ENCODE results near the gene NPY4R2.
"Not testable (repeated sequence)": the region's sequence is repeated elsewhere in the genome, so short reads cannot be mapped to it uniquely, and the experiment has no call there.

The NPY4R2 gene

GRCh38 chr10:47928225-47928624, 9.8 kb downstream of the NPY4R2 start:
- in situ Hi-C loops (cut with MboI; ENCODE audit: low sequenced_read_pairs): not testable (repeated sequence)

DNA sequence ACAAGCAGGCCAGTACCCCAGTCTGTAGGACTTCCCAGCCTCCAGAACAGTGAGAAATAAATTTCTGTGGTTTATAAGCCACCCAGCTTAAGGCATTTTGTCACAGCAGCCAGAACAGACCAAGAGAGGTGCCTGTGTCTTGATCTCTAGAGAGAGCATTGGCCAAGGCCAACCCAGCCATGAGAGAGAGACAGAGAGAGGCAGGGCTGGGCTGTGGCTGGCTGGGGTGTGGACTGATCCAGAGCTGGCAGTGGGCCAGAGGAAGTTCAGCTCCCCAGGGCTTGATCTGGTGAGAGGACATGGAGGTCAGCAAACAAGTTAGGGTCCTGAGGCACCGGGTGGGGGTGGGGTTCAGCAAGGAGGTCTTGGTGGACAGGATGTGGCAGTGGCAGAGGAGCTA, 14.4 kb downstream of the NPY4R2 start:
- in situ Hi-C loops (cut with MboI; ENCODE audit: low sequenced_read_pairs): not testable (repeated sequence)

GRCh38 chr10:47933462-47933861, 15.0 kb downstream of the NPY4R2 start:
- in situ Hi-C loops (cut with MboI; ENCODE audit: low sequenced_read_pairs): not testable (repeated sequence)

DNA sequence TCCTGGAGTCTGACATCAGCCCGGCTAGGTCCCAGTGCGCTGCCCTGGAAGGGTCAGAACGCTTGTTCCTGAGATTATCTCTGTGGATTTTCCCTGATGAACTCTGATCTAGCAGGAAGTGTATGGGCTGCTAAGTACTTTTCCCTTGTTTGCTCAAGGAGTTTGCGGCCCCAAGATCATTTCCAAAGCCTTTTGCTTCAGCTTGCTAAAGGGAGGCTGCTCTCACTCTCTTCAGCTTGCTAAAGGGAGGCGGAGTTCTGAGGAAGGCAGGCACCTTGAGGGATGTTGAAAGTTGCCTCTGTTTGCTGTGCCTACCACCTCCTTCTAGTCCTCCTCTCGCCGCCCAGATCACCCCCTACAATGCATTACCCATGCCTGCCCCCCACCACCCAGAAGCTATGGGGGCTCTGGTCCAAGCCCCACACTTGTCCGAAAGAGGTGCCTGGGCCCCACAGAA, 18.3 kb downstream of the NPY4R2 start:
- in situ Hi-C loops (cut with MboI; ENCODE audit: low sequenced_read_pairs): not testable (repeated sequence)

DNA sequence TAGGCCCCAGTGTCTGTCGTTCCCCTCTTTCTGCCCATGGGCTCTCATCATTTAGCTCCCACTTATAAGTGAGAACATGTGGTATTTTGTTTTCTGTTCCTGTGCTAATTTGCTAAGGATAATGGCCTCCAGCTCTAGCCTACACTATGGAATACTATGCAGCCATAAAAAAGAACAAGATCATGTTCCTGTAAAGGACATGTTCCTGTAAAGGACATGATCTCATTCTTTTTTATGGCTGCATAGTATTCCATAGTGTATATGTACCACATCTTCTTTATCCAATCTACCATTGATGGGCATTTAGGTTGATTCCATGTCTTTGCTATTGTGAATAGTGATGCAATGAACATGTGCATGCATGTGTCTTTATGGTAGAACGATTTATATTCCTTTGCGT, 19.2 kb downstream of the NPY4R2 start:
- in situ Hi-C loops (cut with MboI; ENCODE audit: low sequenced_read_pairs): not testable (repeated sequence)

DNA sequence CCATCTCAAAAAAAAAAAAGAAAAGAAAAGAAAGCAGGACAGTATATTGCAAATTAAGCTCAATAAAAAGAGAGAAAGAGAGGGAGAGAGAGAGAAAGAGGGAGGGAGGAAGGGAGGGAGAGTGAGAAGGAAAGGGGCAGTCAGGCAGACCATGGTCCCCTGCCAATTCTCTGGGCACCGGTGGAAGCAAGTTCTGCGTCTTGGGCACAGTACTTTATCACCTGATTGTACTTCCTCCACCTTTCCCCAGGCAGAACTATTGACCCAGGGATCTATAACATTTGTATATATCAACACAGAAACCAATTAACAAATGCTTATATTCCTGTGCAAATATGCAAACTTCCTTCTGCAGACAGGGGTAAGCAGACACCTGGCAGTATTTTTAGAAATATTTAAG, 22.4 kb downstream of the NPY4R2 start:
- in situ Hi-C loops (cut with MboI; ENCODE audit: low sequenced_read_pairs): not testable (repeated sequence)

- in situ Hi-C loops (cut with MboI; ENCODE audit: low sequenced_read_pairs): not testable (repeated sequence)
Observed at GRCh38 chr10:47941379-47941778, 22.9 kb downstream of the NPY4R2 start.

DNA sequence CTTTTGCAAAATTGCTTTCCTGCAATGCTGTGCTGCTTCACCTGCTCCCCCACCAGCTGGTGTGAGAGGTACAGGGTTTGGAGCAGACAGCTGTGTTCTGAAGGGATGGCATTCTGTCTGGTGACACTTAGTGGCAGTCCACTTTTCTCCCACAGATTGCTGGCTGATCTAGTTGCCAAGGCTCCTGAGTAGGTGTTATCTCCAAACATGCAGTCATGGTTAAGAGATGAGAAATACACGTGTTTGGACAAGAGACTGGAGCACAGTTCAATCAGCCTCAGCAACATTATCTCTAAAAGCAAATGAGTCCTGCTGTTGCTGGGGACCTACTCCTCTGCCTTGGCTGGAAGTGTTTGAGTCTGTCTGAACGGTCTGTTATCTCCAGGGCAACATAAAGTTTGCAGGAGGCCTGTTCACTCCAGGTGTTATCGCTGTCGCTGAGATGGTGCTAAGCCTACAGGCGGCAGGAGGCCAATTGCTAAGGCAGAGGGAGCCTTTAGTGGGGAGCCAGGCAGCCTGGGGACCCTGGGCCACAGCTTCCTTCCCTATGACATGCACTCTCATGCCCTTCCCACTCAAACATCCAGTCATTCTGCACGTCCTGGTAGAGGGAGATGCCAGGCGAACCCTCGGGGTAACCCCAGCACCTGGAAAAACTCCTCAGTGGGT, 24.0 kb downstream of the NPY4R2 start:
- in situ Hi-C loops (cut with MboI; ENCODE audit: low sequenced_read_pairs): not testable (repeated sequence)

- in situ Hi-C loops (cut with MboI; ENCODE audit: low sequenced_read_pairs): not testable (repeated sequence)
Observed at GRCh38 chr10:47943328-47943727, 24.9 kb downstream of the NPY4R2 start.

GRCh38 chr10:47947424-47947823, 29.0 kb downstream of the NPY4R2 start:
- in situ Hi-C loops (cut with MboI; ENCODE audit: low sequenced_read_pairs): not testable (repeated sequence)

DNA sequence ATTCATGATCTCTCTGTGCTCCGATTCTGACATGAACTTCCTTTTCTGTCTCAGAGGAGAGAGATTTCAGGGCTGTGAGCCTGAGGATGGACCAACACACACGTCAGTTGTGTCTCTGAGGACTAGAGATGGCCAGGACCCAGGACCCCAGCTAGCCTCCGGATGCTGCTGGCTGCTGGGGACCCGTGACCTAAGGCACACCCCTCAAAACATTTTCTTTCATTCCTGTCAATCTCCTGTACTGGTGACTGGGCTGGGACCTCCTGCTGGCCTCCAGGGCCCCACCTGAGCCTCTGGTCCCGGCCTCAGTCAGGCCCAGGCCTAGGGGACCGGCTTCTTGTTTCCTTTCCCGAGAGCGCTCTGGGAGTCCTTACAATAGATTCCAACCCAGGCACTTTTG, 38.7 kb downstream of the NPY4R2 start:
- in situ Hi-C loops (cut with MboI; ENCODE audit: low sequenced_read_pairs): not testable (repeated sequence)

DNA sequence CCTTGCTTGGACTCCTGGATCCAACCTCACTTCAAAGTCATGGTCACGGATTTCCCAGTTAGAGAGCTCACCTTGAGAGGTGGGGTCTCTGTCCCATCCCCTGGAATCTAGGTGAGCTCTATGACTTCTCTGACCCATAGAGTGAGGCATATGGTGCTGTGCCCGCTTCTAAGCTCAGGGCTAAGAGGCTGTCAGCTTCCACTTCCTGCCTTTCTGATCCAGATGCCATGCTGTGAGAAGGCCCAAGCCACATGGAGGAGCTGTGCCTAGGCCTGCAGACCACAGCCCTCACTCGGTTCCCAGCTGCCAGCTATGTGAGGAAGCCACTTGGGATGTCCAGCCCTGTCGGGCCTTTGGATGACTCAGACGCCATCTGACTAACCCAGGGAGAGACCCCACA, 41.2 kb downstream of the NPY4R2 start:
- in situ Hi-C loops (cut with MboI; ENCODE audit: low sequenced_read_pairs): not testable (repeated sequence)

DNA sequence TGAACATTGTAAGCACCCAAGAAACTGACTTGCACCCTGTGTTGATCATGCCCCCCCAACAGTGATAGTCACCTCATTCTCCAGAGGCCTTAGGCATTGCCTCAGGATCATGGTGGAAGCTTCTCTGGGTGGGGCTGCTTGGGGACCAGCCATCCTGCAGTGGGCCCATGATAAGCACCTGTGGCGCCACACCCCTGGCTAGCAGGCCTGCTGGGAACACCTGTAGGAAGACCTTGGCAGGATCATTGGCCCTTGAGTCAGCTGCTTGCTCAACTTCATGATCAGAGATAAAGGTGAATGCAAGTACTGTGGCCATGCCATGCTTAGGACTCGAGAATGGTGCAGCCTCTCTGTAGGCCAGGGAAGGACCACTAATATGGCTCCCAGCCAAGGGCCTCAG, 42.2 kb downstream of the NPY4R2 start:
- in situ Hi-C loops (cut with MboI; ENCODE audit: low sequenced_read_pairs): not testable (repeated sequence)

- in situ Hi-C loops (cut with MboI; ENCODE audit: low sequenced_read_pairs): not testable (repeated sequence)
Observed at GRCh38 chr10:47962785-47963184, 44.3 kb downstream of the NPY4R2 start.

GRCh38 chr10:47964280-47965063, 46.0 kb downstream of the NPY4R2 start:
- in situ Hi-C loops (cut with MboI; ENCODE audit: low sequenced_read_pairs): not testable (repeated sequence)

GRCh38 chr10:47968988-47969387, 50.5 kb downstream of the NPY4R2 start:
- in situ Hi-C loops (cut with MboI; ENCODE audit: low sequenced_read_pairs): not testable (repeated sequence)

DNA sequence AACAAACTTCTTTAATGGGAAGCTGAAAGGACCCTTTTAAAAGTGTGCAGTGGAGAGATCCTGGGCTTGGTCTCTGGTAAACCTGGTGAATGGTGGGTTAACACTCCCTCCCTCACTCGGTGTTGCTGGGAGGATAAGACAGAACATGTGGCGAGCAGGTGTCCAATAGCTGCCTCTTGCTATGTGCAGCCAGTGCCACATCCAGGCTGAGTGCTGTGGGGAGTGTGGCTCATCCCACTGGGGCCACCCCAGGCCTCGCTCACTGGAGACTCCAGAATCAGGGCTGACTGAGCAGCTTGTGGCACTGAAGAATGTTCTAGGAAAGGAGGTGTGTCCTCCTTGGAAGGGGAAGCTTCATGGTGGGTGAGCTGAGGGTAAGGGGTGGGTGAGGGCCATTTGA, 51.6 kb downstream of the NPY4R2 start:
- in situ Hi-C loops (cut with MboI; ENCODE audit: low sequenced_read_pairs): not testable (repeated sequence)

- in situ Hi-C loops (cut with MboI; ENCODE audit: low sequenced_read_pairs): not testable (repeated sequence)
Observed at GRCh38 chr10:47971598-47971997, 53.1 kb downstream of the NPY4R2 start.

DNA sequence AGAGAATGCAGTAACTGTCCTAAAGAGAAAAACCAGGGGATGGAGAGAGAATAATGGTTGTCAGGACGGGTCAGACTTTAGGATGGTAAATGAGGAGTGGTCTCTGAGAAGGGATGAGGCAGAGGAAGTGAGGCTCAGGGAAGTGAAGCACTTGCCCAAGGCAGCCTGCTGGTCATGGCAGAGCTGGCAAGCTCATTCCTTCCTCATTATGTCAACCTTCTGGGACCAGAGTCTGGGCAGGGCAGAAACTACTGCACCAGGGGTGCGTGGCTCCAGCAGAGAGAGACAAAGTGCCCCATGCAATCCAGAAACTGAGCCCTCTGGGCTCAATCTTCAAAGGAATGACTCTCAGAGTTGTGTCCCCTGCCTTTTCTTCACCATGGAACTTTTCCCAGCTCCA, 53.6 kb downstream of the NPY4R2 start:
- in situ Hi-C loops (cut with MboI; ENCODE audit: low sequenced_read_pairs): not testable (repeated sequence)
